HFF-Myc (cell line): ENCODE data around the gene ATP10A.

Source experiments
- DNase-seq: peaks from one replicate; pipeline ENCODE4 v3.0.0-alpha.2; 2011; ENCODE audit warnings: low read depth; ENCODE audit errors: extremely low read depth
- H3K4me3 ChIP-seq: replicated peaks from 2 replicates; pipeline ENCODE4 v1.5.1; 2011; ENCODE audit warnings: low read depth, mild to moderate bottlenecking, control low read depth, low read length
- CTCF ChIP-seq: IDR thresholded peaks from 2 replicates; pipeline ENCODE4 v1.5.1; 2012; ENCODE audit warnings: mild to moderate bottlenecking, low read depth, low read length, control low read depth; ENCODE audit errors: missing control alignments

The ATP10A gene

GRCh38 chr15:25731411-25731810, 131.7 kb downstream of the ATP10A start:
- no peak for DNase-seq
- H3K4me3 ChIP-seq = no peak overlapping the region
- TF ChIP-seq CTCF = no peak

GRCh38 chr15:25730918-25731317, 132.2 kb downstream of the ATP10A start:
- DNase-seq = no peak
- TF ChIP-seq CTCF = no peak
- no peak overlapping the region for H3K4me3 ChIP-seq

- no peak for TF ChIP-seq CTCF
- no peak overlapping the region for H3K4me3 ChIP-seq
- no peak for DNase-seq
These were observed 134.3 kb downstream of the ATP10A start for GRCh38 chr15:25728816-25729215.

- no peak for TF ChIP-seq CTCF
- DNase-seq = no peak
- no peak overlapping the region for H3K4me3 ChIP-seq
These were observed 135.1 kb downstream of the ATP10A start for GRCh38 chr15:25727867-25728600.

- DNase-seq = no peak
- no peak for TF ChIP-seq CTCF
- H3K4me3 ChIP-seq = no peak overlapping the region
These were observed 136.0 kb downstream of the ATP10A start for GRCh38 chr15:25727116-25727515.

GRCh38 chr15:25725758-25726157, 137.4 kb downstream of the ATP10A start:
- no peak for DNase-seq
- no peak overlapping the region for H3K4me3 ChIP-seq
- TF ChIP-seq CTCF = no peak

GRCh38 chr15:25724899-25725298, 138.2 kb downstream of the ATP10A start:
- no peak overlapping the region for H3K4me3 ChIP-seq
- TF ChIP-seq CTCF = no peak
- no peak for DNase-seq
